COR-L47 (cell line): Measurements from ENCODE around the gene ZNF33B.
A peak's percentile ranks its signal among the peaks of the same experiment; 100 is the strongest.
"Not testable (repeated sequence)": the region's sequence is repeated elsewhere in the genome, so short reads cannot be mapped to it uniquely, and the experiment has no call there.

Source experiments
- DNase-seq: peaks from one replicate; lab custom pipeline; 2025; lab: John Stamatoyannopoulos, UW

Gene ZNF33B

GRCh38 chr10:42638055-42638820 is at the start of gene ZNF33B:
Gene ZNF33B, minus strand, starts transcription at chr10:42638570. Its CDS starts 1,642 bp downstream, at chr10:42636928.
- peak; percentile 89 for DNase-seq

- DNase-seq = no peak
Observed at GRCh38 chr10:42684517-42684916, 46.1 kb upstream of the ZNF33B start.

GRCh38 chr10:42680267-42680666 is 41.9 kb upstream of the ZNF33B start:
- no peak for DNase-seq

GRCh38 chr10:42665181-42665979 is 27.0 kb upstream of the ZNF33B start:
- not testable (repeated sequence) for DNase-seq

GRCh38 chr10:42654419-42654818 is 16.0 kb upstream of the ZNF33B start:
- no peak for DNase-seq

- no peak for DNase-seq
Observed at GRCh38 chr10:42652858-42653257, 14.5 kb upstream of the ZNF33B start.

GRCh38 chr10:42650374-42650773 is 12.0 kb upstream of the ZNF33B start:
- DNase-seq = no peak

GRCh38 chr10:42648512-42648911 is 10.1 kb upstream of the ZNF33B start:
- DNase-seq = no peak

GRCh38 chr10:42646687-42647640 is 8.6 kb upstream of the ZNF33B start:
- no peak for DNase-seq

- no peak for DNase-seq
Observed at GRCh38 chr10:42646214-42646613, 7.8 kb upstream of the ZNF33B start.

GRCh38 chr10:42645516-42645915 is 7.1 kb upstream of the ZNF33B start:
- no peak for DNase-seq

- DNase-seq = no peak
Observed at GRCh38 chr10:42645103-42645502, 6.7 kb upstream of the ZNF33B start.

GRCh38 chr10:42640610-42641229 is 2.4 kb upstream of the ZNF33B start:
- DNase-seq = no peak

GRCh38 chr10:42638821-42639270 is 476 bp upstream of the ZNF33B start:
- no peak for DNase-seq

GRCh38 chr10:42637648-42638054 is 719 bp downstream of the ZNF33B start:
- no peak for DNase-seq

- no peak for DNase-seq
Observed at GRCh38 chr10:42637142-42637541, 1.2 kb downstream of the ZNF33B start.

- DNase-seq = no peak
Observed at GRCh38 chr10:42635098-42635497, 3.3 kb downstream of the ZNF33B start.

GRCh38 chr10:42632564-42632963 is 5.8 kb downstream of the ZNF33B start:
- no peak for DNase-seq

GRCh38 chr10:42630537-42631134 is 7.7 kb downstream of the ZNF33B start:
- no peak for DNase-seq

- DNase-seq = no peak
Observed at GRCh38 chr10:42623929-42624328, 14.4 kb downstream of the ZNF33B start.

GRCh38 chr10:42618424-42618823 is 19.9 kb downstream of the ZNF33B start:
- no peak for DNase-seq
